ENCODE measurements around the gene DCTN4. TPM values are rescaled to one million over a fixed set of nuclear protein-coding genes. Genes with fewer than 3 reads are reported as not detected.
A peak's percentile ranks its signal among the peaks of the same experiment; 100 is the strongest.
"Not testable (repeated sequence)": the region's sequence is repeated elsewhere in the genome, so short reads cannot be mapped to it uniquely, and the experiment has no call there.

DCTN4 gene
- 48.3 and 66.1 TPM in 2 replicates for total RNA-seq

- DNase-seq (ENCODE audit: low read depth): peak; percentile 100
- no peak for TF ChIP-seq CTCF (IDR thresholded peaks at IDR 0.05; ENCODE audit: insufficient read depth, low read depth, low read length)
- peak within 1 kb of the TSS; percentile 74 for H3K4me3 ChIP-seq (ENCODE audit: low read depth, low read length)
Measured at GRCh38 chr5:150758531-150759333, at the start of gene DCTN4. DCTN4 (minus strand) TSS chr5:150759017; CDS start chr5:150758993, 24 bp downstream.

- no peak for TF ChIP-seq CTCF (IDR thresholded peaks at IDR 0.05; ENCODE audit: insufficient read depth, low read depth, low read length)
- no peak for DNase-seq (ENCODE audit: low read depth)
- no peak overlapping the region for H3K4me3 ChIP-seq (ENCODE audit: low read depth, low read length)
Measured at GRCh38 chr5:150804388-150804787, 45.6 kb upstream of the DCTN4 start.

- H3K4me3 ChIP-seq (ENCODE audit: low read depth, low read length): peak overlapping the region; percentile 26
- DNase-seq (ENCODE audit: low read depth): peak; percentile 83
- TF ChIP-seq CTCF (IDR thresholded peaks at IDR 0.05; ENCODE audit: insufficient read depth, low read depth, low read length): peak; percentile 60
Measured at GRCh38 chr5:150801117-150801927, 42.5 kb upstream of the DCTN4 start.

GRCh38 chr5:150797384-150797783, 38.6 kb upstream of the DCTN4 start:
- no peak for DNase-seq (ENCODE audit: low read depth)
- H3K4me3 ChIP-seq (ENCODE audit: low read depth, low read length): no peak overlapping the region
- no peak for TF ChIP-seq CTCF (IDR thresholded peaks at IDR 0.05; ENCODE audit: insufficient read depth, low read depth, low read length)

- TF ChIP-seq CTCF (IDR thresholded peaks at IDR 0.05; ENCODE audit: insufficient read depth, low read depth, low read length): no peak
- DNase-seq (ENCODE audit: low read depth): no peak
- H3K4me3 ChIP-seq (ENCODE audit: low read depth, low read length): no peak overlapping the region
Measured at GRCh38 chr5:150794927-150795326, 36.1 kb upstream of the DCTN4 start.

GRCh38 chr5:150793423-150793888, 34.6 kb upstream of the DCTN4 start:
- DNase-seq (ENCODE audit: low read depth); H3K4me3 ChIP-seq (ENCODE audit: low read depth, low read length): not testable (repeated sequence)

- TF ChIP-seq CTCF (IDR thresholded peaks at IDR 0.05; ENCODE audit: insufficient read depth, low read depth, low read length): no peak
- no peak overlapping the region for H3K4me3 ChIP-seq (ENCODE audit: low read depth, low read length)
- DNase-seq (ENCODE audit: low read depth): no peak
Measured at GRCh38 chr5:150791536-150791935, 32.7 kb upstream of the DCTN4 start.
